HepG2 (cell line): ENCODE results near the gene TRPM1. TPM values are rescaled to one million over a fixed set of nuclear protein-coding genes. Genes with fewer than 3 reads are reported as not detected.

Experiments
- ARID5B ChIP-seq: IDR thresholded peaks from 2 replicates; pipeline ENCODE4 v1.4.0; 2020; ENCODE audit warnings: mild to moderate bottlenecking, missing genetic modification reagents
- ATF7-NPFF ChIP-seq: sonication (generic); formaldehyde crosslinking; IDR thresholded peaks from 2 replicates; pipeline ENCODE4 v1.8.1; 2023; ENCODE audit warnings: mild to moderate bottlenecking, low read depth, missing genetic modification reagents, moderate library complexity
- CEBPB ChIP-seq: IDR thresholded peaks from 2 replicates; pipeline ENCODE4 v1.6.1; 2011; ENCODE audit warnings: low read depth, low read length, improper control_type of control experiment, borderline replicate concordance
- CHD4 ChIP-seq: fragments of 200-600 bp; sonication (generic); IDR thresholded peaks from 2 replicates; pipeline ENCODE4 v1.7.0; 2017; ENCODE audit warnings: mild to moderate bottlenecking, low read length, borderline replicate concordance
- CTCF ChIP-seq: sonication (generic); formaldehyde crosslinking; IDR thresholded peaks from 2 replicates; pipeline ENCODE4 v1.5.0; 2020; ENCODE audit warnings: mild to moderate bottlenecking, missing genetic modification reagents, moderate library complexity
- EEA1 ChIP-seq: sonication (generic); formaldehyde crosslinking; IDR thresholded peaks from 2 replicates; pipeline ENCODE4 v1.5.1; 2020; ENCODE audit warnings: mild to moderate bottlenecking, missing genetic modification reagents, borderline replicate concordance
- EED ChIP-seq: sonication (generic); formaldehyde crosslinking; IDR thresholded peaks from 2 replicates; pipeline ENCODE4 v1.5.0; 2020; ENCODE audit warnings: mild to moderate bottlenecking, missing genetic modification reagents
- FOXA1 ChIP-seq, 2 experiments: fragments of 450-650 bp in 1 of 2; sonication (generic) in 1 of 2; formaldehyde crosslinking in 1 of 2; IDR thresholded peaks; 2 replicates each; pipeline versions ENCODE4 v1.4.0 to v1.6.1; 2016 to 2020; ENCODE audit warnings: missing genetic modification reagents in 1 of 2
- FOXK1 ChIP-seq: sonication (generic); formaldehyde crosslinking; IDR thresholded peaks from 2 replicates; pipeline ENCODE4 v1.4.0; 2020; ENCODE audit warnings: low read depth, missing genetic modification reagents, borderline replicate concordance
- FOXP1 ChIP-seq, 2 experiments: fragments of 450-650 bp in 1 of 2; IDR thresholded peaks; 2 replicates each; pipeline ENCODE4 v1.6.1; 2017 to 2018; ENCODE audit warnings: antibody characterized with exemption in 1 of 2
- GABPA ChIP-seq, 2 experiments: IDR thresholded peaks; 2 replicates each; pipeline ENCODE4 v1.6.1; 2011 to 2016; ENCODE audit warnings: low read depth in 2 of 2, low read length in 1 of 2, missing biosample characterization in 1 of 2, missing genetic modification characterization in 1 of 2
- HHEX ChIP-seq: IDR thresholded peaks from 2 replicates; pipeline ENCODE4 v1.6.1; 2016; ENCODE audit warnings: control low read depth
- HNF4G ChIP-seq, 2 experiments: sonication (generic) in 1 of 2; formaldehyde crosslinking in 1 of 2; IDR thresholded peaks; 2 replicates each; pipeline versions ENCODE4 v1.4.0 to v1.6.1; 2011 to 2020; ENCODE audit warnings: borderline replicate concordance in 2 of 2, low read depth in 2 of 2, mild to moderate bottlenecking in 2 of 2, low read length in 1 of 2, missing genetic modification reagents in 1 of 2, moderate library complexity in 1 of 2
- KLF12 ChIP-seq: sonication (generic); formaldehyde crosslinking; IDR thresholded peaks from 2 replicates; pipeline ENCODE4 v1.4.0; 2020; ENCODE audit warnings: missing genetic modification reagents, borderline replicate concordance
- POGZ ChIP-seq: sonication (generic); formaldehyde crosslinking; IDR thresholded peaks from 2 replicates; pipeline ENCODE4 v1.4.0; 2020; ENCODE audit warnings: mild to moderate bottlenecking, missing genetic modification reagents
- SIX1 ChIP-seq: sonication (generic); formaldehyde crosslinking; IDR thresholded peaks from 2 replicates; pipeline ENCODE4 v1.4.0; 2020; ENCODE audit warnings: missing genetic modification reagents, borderline replicate concordance
- SPEN ChIP-seq: sonication (generic); formaldehyde crosslinking; IDR thresholded peaks from 2 replicates; pipeline ENCODE4 v1.5.1; 2020; ENCODE audit warnings: low read depth, mild to moderate bottlenecking, missing genetic modification reagents
- THAP8 ChIP-seq: sonication (generic); formaldehyde crosslinking; IDR thresholded peaks from 2 replicates; pipeline ENCODE4 v1.5.1; 2020; ENCODE audit warnings: missing genetic modification reagents, mild to moderate bottlenecking, borderline replicate concordance
- ZMYM3 ChIP-seq: sonication (generic); formaldehyde crosslinking; IDR thresholded peaks from 2 replicates; pipeline ENCODE4 v1.5.1; 2020; ENCODE audit warnings: mild to moderate bottlenecking, missing genetic modification reagents
- ZNF225 ChIP-seq: sonication (generic); formaldehyde crosslinking; IDR thresholded peaks from 2 replicates; pipeline ENCODE4 v1.4.0; 2020; ENCODE audit warnings: mild to moderate bottlenecking, missing genetic modification reagents
- ZNF292 ChIP-seq: sonication (generic); formaldehyde crosslinking; IDR thresholded peaks from 2 replicates; pipeline ENCODE4 v1.8.1; 2022; ENCODE audit warnings: mild to moderate bottlenecking, low read depth, missing genetic modification reagents, borderline replicate concordance
- ZNF431 ChIP-seq: sonication (generic); formaldehyde crosslinking; IDR thresholded peaks from 2 replicates; pipeline ENCODE4 v1.9.0; 2022; ENCODE audit warnings: missing genetic modification reagents, low read depth, mild to moderate bottlenecking, borderline replicate concordance
- ZZZ3 ChIP-seq: sonication (generic); formaldehyde crosslinking; IDR thresholded peaks from 2 replicates; pipeline ENCODE4 v1.4.0; 2020; ENCODE audit warnings: missing genetic modification reagents, mild to moderate bottlenecking, borderline replicate concordance
- polyA plus RNA-seq, 8 experiments: library from polyadenylated mRNA; depleted of rRNA in 3 of 8; stranded (reverse) in 7 of 8; unstranded in 1 of 8; fragments of >200 nt; fragmentation: Illumina TruSeq in 4 of 8; extraction: Trizol in 4 of 8; gene quantifications; 2 replicates each; pipeline versions ENCODE4 v1.2.1 to v1.2.3, GENCODE V29; 2011 to 2016; ENCODE audit warnings: low read depth in 4 of 8, missing spikeins in 1 of 8, mixed read lengths in 1 of 8; ENCODE audit not compliant: insufficient read depth in 1 of 8
- total RNA-seq, 5 experiments: library from RNA; depleted of rRNA; stranded (reverse); fragments of >200 nt; fragmentation: Illumina TruSeq; extraction: Trizol; gene quantifications; 2 replicates each; pipeline ENCODE4 v1.2.3, GENCODE V29; 2016; ENCODE audit warnings: low read depth in 1 of 5

TRPM1 gene
- total and polyA plus RNA-seq, 2 of the 13 experiments (the other 11 are each of a cell fraction or from before 2014, with no cell fraction given), result not detected

- TF ChIP-seq CTCF (CRISPR knock-in tag) (0 out of 2 replicates have a peak, but pooled peaks have one; percentile 6), KLF12 (CRISPR knock-in tag) (no peak), GABPA (IDR thresholded peaks at IDR 0.05; ENCODE audit: low read depth, low read length) (no peak), GABPA (CRISPR knock-in tag; IDR thresholded peaks at IDR 0.05; ENCODE audit: low read depth) (0 out of 2 replicates have a peak, but pooled peaks have one; percentile 19), THAP8 (CRISPR knock-in tag) (no peak), POGZ (no peak; the same call in 1 of the 2 replicates), FOXA1 (IDR thresholded peaks at IDR 0.05) (no peak), FOXA1 (CRISPR knock-in tag; IDR thresholded peaks at IDR 0.05) (peak; percentile 66; the same call in 1 of the 2 replicates), ZNF225 (CRISPR knock-in tag) (no peak), ZZZ3 (CRISPR knock-in tag) (no peak), SPEN (CRISPR knock-in tag) (0 out of 2 replicates have a peak, but pooled peaks have one; percentile 32), CEBPB (no peak), ZNF292 (CRISPR knock-in tag) (peak; percentile 23; the same call in 1 of the 2 replicates), CHD4 (no peak), ARID5B (peak; percentile 70), EEA1 (CRISPR knock-in tag) (no peak), FOXP1 (IDR thresholded peaks at IDR 0.05) (no peak), FOXP1 (CRISPR knock-in tag; IDR thresholded peaks at IDR 0.05) (0 out of 2 replicates have a peak, but pooled peaks have one; percentile 13), EED (no peak), ZMYM3 (CRISPR knock-in tag) (peak; percentile 77), FOXK1 (CRISPR knock-in tag) (peak; percentile 68; the same call in 1 of the 2 replicates), HNF4G (IDR thresholded peaks at IDR 0.05; ENCODE audit: borderline replicate concordance, low read depth, low read length) (no peak), HNF4G (CRISPR knock-in tag; IDR thresholded peaks at IDR 0.05; ENCODE audit: borderline replicate concordance, low read depth) (peak; percentile 37; the same call in 1 of the 2 replicates), HHEX (CRISPR knock-in tag) (no peak), SIX1 (CRISPR knock-in tag) (no peak), ZNF431 (CRISPR knock-in tag) (no peak), ATF7-NPFF (CRISPR knock-in tag) (no peak)
Measured at GRCh38 chr15:31069360-31070000, 32.0 kb downstream of the TRPM1 start (continued).
